IPS-18c (cell line): ENCODE results near the gene HPRT1.
"Not testable (repeated sequence)": the region's sequence is repeated elsewhere in the genome, so short reads cannot be mapped to it uniquely, and the experiment has no call there.

Experiments
- H3K4me3 ChIP-seq: 2 replicates; pipeline ENCODE4 v1.7.0; 2013; ENCODE audit warnings: low read depth, mild to moderate bottlenecking, low read length, moderate library complexity; ENCODE audit not compliant: insufficient read depth
- H3K9me3 ChIP-seq: one replicate; pipeline ENCODE4 v1.6.1; 2013; ENCODE audit warnings: mild to moderate bottlenecking, low read length, moderate library complexity; ENCODE audit not compliant: control insufficient read depth, insufficient read depth

Gene HPRT1

GRCh38 chrX:134462927-134463326, 3.0 kb downstream of the HPRT1 start:
- Histone ChIP-seq H3K9me3 (peaks cover 2% of the 10 kb centered on the region), H3K4me3 (no peak overlapping the region)

- H3K9me3 ChIP-seq: not testable (repeated sequence)
Measured at GRCh38 chrX:134464453-134464852, 4.5 kb downstream of the HPRT1 start.

GRCh38 chrX:134469486-134469885, 9.5 kb downstream of the HPRT1 start:
- no peaks in the 10 kb centered on the region for H3K9me3 ChIP-seq
- no peak overlapping the region for H3K4me3 ChIP-seq

More at GRCh38 chrX:134464453-134464852, 4.5 kb downstream of the HPRT1 start:
- H3K4me3 ChIP-seq: not testable (repeated sequence)

GRCh38 chrX:134470013-134470412, 10.0 kb downstream of the HPRT1 start:
- Histone ChIP-seq H3K9me3 (no peaks in the 10 kb centered on the region), H3K4me3 (no peak overlapping the region)

- no peak overlapping the region for H3K4me3 ChIP-seq
- H3K9me3 ChIP-seq: no peaks in the 10 kb centered on the region
Measured at GRCh38 chrX:134472041-134472440, 12.1 kb downstream of the HPRT1 start.

GRCh38 chrX:134476284-134476683, 16.3 kb downstream of the HPRT1 start:
- H3K4me3 ChIP-seq: no peak overlapping the region
- no peaks in the 10 kb centered on the region for H3K9me3 ChIP-seq

- Histone ChIP-seq H3K9me3 (no peaks in the 10 kb centered on the region), H3K4me3 (no peak overlapping the region)
Measured at GRCh38 chrX:134478374-134478773, 18.4 kb downstream of the HPRT1 start.

- Histone ChIP-seq H3K9me3 (no peaks in the 10 kb centered on the region), H3K4me3 (no peak overlapping the region)
Measured at GRCh38 chrX:134480061-134480460, 20.1 kb downstream of the HPRT1 start.

- Histone ChIP-seq H3K9me3 (no peaks in the 10 kb centered on the region), H3K4me3 (no peak overlapping the region)
Measured at GRCh38 chrX:134481339-134481738, 21.4 kb downstream of the HPRT1 start.

- Histone ChIP-seq H3K9me3 (no peaks in the 10 kb centered on the region), H3K4me3 (no peak overlapping the region)
Measured at GRCh38 chrX:134482371-134482770, 22.4 kb downstream of the HPRT1 start.

- no peak overlapping the region for H3K4me3 ChIP-seq
- H3K9me3 ChIP-seq: no peaks in the 10 kb centered on the region
Measured at GRCh38 chrX:134484039-134484438, 24.1 kb downstream of the HPRT1 start.

- H3K9me3 ChIP-seq: no peaks in the 10 kb centered on the region
- no peak overlapping the region for H3K4me3 ChIP-seq
Measured at GRCh38 chrX:134501941-134502340, 42.0 kb downstream of the HPRT1 start.

GRCh38 chrX:134502686-134503085, 42.7 kb downstream of the HPRT1 start:
- Histone ChIP-seq H3K9me3 (peaks cover under 1% of the 10 kb centered on the region), H3K4me3 (no peak overlapping the region)

GRCh38 chrX:134512566-134512965, 52.6 kb downstream of the HPRT1 start:
- Histone ChIP-seq H3K4me3 (no peak overlapping the region), H3K9me3 (peaks cover 12% of the 10 kb centered on the region)

- Histone ChIP-seq H3K9me3 (peaks cover 8% of the 10 kb centered on the region), H3K4me3 (no peak overlapping the region)
Measured at GRCh38 chrX:134513091-134513490, 53.1 kb downstream of the HPRT1 start.

- Histone ChIP-seq H3K9me3 (peaks cover 3% of the 10 kb centered on the region), H3K4me3 (no peak overlapping the region)
Measured at GRCh38 chrX:134520860-134521390, 61.0 kb downstream of the HPRT1 start.

- H3K9me3 ChIP-seq: peaks cover 9% of the 10 kb centered on the region
- no peak overlapping the region for H3K4me3 ChIP-seq
Measured at GRCh38 chrX:134524181-134524580, 64.2 kb downstream of the HPRT1 start.

GRCh38 chrX:134525086-134525792, 65.3 kb downstream of the HPRT1 start:
- no peak overlapping the region for H3K4me3 ChIP-seq
- peaks cover 13% of the 10 kb centered on the region for H3K9me3 ChIP-seq

GRCh38 chrX:134526399-134526798, 66.4 kb downstream of the HPRT1 start:
- Histone ChIP-seq H3K9me3 (peaks cover 13% of the 10 kb centered on the region), H3K4me3 (no peak overlapping the region)
